PC-3 (cell line): ENCODE data around the gene ZNF473. TPM values are rescaled to one million over a fixed set of nuclear protein-coding genes. Genes with fewer than 3 reads are reported as not detected.
A peak's percentile ranks its signal among the peaks of the same experiment; 100 is the strongest.

Source experiments
- ATAC-seq: fragments of 200-7000 bp; cut with Tn5 transposase; 2 replicates; pipeline ENCODE4 v1.9.1; 2020; ENCODE audit warnings: mild to moderate bottlenecking, moderate library complexity
- BruUV-seq: library from RNA; stranded (reverse); fragments of 400-500 nt; replicated peaks from 2 replicates; lab custom pipeline; 2021; lab: Mats Ljungman, UMichigan
- CTCF ChIA-PET: fragments of 300-600 bp; sonication (Branson Sonifier 250); formaldehyde crosslinking; loops from one replicate; lab custom pipeline; 2022; ENCODE audit warnings: antibody characterized with exemption; lab: Charles Lee
- POLR2A ChIA-PET: fragments of 300-600 bp; sonication (Branson Sonifier 250); formaldehyde crosslinking; loops from one replicate; lab custom pipeline; 2022; ENCODE audit warnings: antibody characterized with exemption; ENCODE audit not compliant: unreplicated experiment; lab: Charles Lee
- DNase-seq: peaks from one replicate; pipeline ENCODE4 v3.0.0-alpha.2; 2015
- H2AFZ ChIP-seq: fragments of 300-600 bp; sonication (generic); 2 replicates; pipeline ENCODE4 v1.6.0; 2016; ENCODE audit warnings: antibody characterized with exemption, low read length
- H3F3A ChIP-seq: fragments of 300-600 bp; sonication (generic); one replicate; pipeline ENCODE4 v1.6.0; 2017; ENCODE audit warnings: antibody characterized with exemption, low read length, control low read depth, mild to moderate bottlenecking; ENCODE audit not compliant: unreplicated experiment
- H3K27ac ChIP-seq: fragments of 300-600 bp; sonication (generic); 2 replicates; pipeline ENCODE4 v1.5.1; 2016; ENCODE audit warnings: mild to moderate bottlenecking, low read length
- H3K27me3 ChIP-seq: fragments of 300-600 bp; sonication (generic); 2 replicates; pipeline ENCODE4 v1.6.1; 2016; ENCODE audit warnings: low read length, mixed read lengths
- H3K36me3 ChIP-seq: fragments of 300-600 bp; sonication (generic); 2 replicates; pipeline ENCODE4 v1.6.1; 2016; ENCODE audit warnings: low read depth, mixed run types, low read length, mixed read lengths
- H3K4me1 ChIP-seq: fragments of 300-600 bp; sonication (generic); 2 replicates; pipeline ENCODE4 v1.5.1; 2016; ENCODE audit warnings: low read length; ENCODE audit not compliant: insufficient read depth
- H3K4me2 ChIP-seq: fragments of 300-600 bp; sonication (generic); 2 replicates; pipeline ENCODE4 v1.6.0; 2016; ENCODE audit warnings: low read length
- H3K4me3 ChIP-seq: fragments of 300-600 bp; sonication (generic); 2 replicates; pipeline ENCODE4 v1.5.1; 2016; ENCODE audit warnings: mild to moderate bottlenecking, low read length, mixed read lengths
- H3K79me2 ChIP-seq: fragments of 300-600 bp; sonication (generic); 2 replicates; pipeline ENCODE4 v1.6.1; 2017; ENCODE audit warnings: low read length, mixed read lengths
- H3K9ac ChIP-seq: fragments of 300-600 bp; sonication (generic); 2 replicates; pipeline ENCODE4 v1.6.0; 2016; ENCODE audit warnings: mild to moderate bottlenecking, low read length
- H3K9me2 ChIP-seq: fragments of 300-600 bp; sonication (generic); replicated peaks from 2 replicates; pipeline ENCODE4 v1.6.1; 2016; ENCODE audit warnings: mixed run types, low read length, mixed read lengths
- H3K9me3 ChIP-seq: fragments of 300-600 bp; sonication (generic); 2 replicates; pipeline ENCODE4 v1.6.1; 2016; ENCODE audit warnings: low read length, mixed read lengths
- H4K20me1 ChIP-seq: fragments of 300-600 bp; sonication (generic); 2 replicates; pipeline ENCODE4 v1.6.1; 2016; ENCODE audit warnings: low read length, mixed read lengths
- CTCF ChIP-seq: fragments of 300-600 bp; sonication (generic); conservative IDR thresholded peaks from 2 replicates; pipeline ENCODE4 v1.5.1; 2017; ENCODE audit warnings: antibody characterized with exemption, low read depth, mild to moderate bottlenecking, low read length
- EZH2 ChIP-seq: fragments of 300-600 bp; sonication (generic); IDR thresholded peaks from one replicate; pipeline ENCODE4 v1.6.1; 2017; ENCODE audit warnings: antibody characterized with exemption, mild to moderate bottlenecking, low read length; ENCODE audit not compliant: unreplicated experiment
- EZH2phosphoT487 ChIP-seq: fragments of 300-600 bp; sonication (generic); IDR thresholded peaks from 2 replicates; pipeline ENCODE4 v1.6.1; 2018; ENCODE audit warnings: mild to moderate bottlenecking, antibody characterized with exemption, low read length, borderline replicate concordance
- intact Hi-C: fragments of 100-400 bp; cut with micrococcal nuclease; formaldehyde crosslinking; loops from 2 replicates; pipeline ENCODE4 v1.9.0; 2023
- total RNA-seq: library from RNA; depleted of rRNA; stranded (reverse); fragments of >200 nt; gene quantifications from 2 replicates; pipeline ENCODE4 v1.2.3, GENCODE V29; 2014

The ZNF473 gene
- total RNA-seq, 1 experiment from 2014 or later: 18.5 TPM

DNA sequence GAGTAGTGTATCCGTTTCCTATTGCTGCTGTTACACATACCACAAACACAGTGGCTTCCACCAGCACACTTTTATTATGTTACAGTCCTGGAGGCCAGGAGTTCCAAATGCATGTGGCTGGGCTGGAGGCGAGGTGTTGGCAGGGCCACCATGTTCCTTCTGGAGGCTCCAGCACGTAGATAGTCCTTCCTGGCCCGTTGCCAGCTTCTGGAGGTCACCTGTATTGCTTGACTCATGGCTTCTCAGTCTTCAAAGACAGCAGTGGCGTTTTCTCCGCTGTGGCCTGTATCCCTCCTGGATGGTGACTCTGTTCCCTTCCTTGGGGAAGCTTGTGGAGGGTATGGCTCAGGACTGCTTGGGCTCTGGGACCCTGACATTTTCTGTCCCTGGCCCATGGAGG lies 15.2 kb downstream of the ZNF473 start:
- TF ChIP-seq EZH2phosphoT487 (no peak), EZH2 (no peak), CTCF (no peak)
- Histone ChIP-seq H3K4me3 (no peak overlapping the region), H3K4me2 (no peak overlapping the region), H2AFZ (no peak overlapping the region), H3K4me1 (no peaks in the 10 kb centered on the region), H3K9me2 (no peaks in the 10 kb centered on the region), H3K27me3 (no peaks in the 10 kb centered on the region), H3F3A (no peaks in the 10 kb centered on the region), H3K27ac (no peak overlapping the region), H3K9ac (no peak overlapping the region), H3K36me3 (peaks cover 89% of the 10 kb centered on the region), H3K79me2 (peaks cover 11% of the 10 kb centered on the region; the same call in 1 of the 2 replicates), H4K20me1 (no peaks in the 10 kb centered on the region), H3K9me3 (peaks cover 26% of the 10 kb centered on the region)
- BruUV-seq: no TSS peak
- DNase-seq (no peak), ATAC-seq (no peak)
- intact Hi-C loops: no loop called here
- ChIA-PET POLR2A (no interaction called here), CTCF (no interaction called here)

DNA sequence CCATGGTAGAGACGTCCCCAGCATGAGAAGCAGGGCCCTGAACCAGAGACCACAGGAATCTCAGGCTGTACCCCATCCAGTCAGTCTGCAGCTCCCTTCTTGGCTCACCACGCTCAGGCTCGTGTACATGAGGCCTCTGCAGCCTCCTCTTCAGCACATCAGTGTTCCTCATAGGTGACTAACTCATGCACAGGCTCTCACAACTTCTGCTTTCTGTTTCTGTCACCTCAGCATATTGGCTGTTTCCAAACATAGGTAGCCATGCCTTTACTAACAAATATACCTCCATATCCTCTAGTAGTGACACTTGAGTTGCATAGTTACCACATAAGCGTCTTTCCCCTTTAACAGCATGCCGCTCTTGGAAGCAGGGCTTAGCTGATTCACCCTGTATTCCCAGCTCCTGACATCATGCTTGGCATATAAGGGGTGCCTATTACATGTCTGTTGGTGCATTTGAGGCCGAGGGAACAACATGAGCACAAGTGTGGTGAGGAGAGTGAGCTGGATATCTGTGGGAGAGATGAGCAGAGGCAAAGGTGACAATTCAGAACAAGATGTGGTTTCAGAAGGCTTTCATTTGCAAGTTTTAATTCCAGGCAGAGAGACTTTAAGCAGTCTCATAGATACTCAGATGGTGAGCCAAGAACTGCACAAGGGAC lies 16.7 kb downstream of the ZNF473 start:
- no peak overlapping the region for H3K4me3 ChIP-seq
- ChIA-PET CTCF (no interaction called here), POLR2A (no interaction called here)
- no peaks in the 10 kb centered on the region for H3K9me2 ChIP-seq
- TF ChIP-seq EZH2: no peak
- TF ChIP-seq CTCF: no peak
- TF ChIP-seq EZH2phosphoT487: no peak
- no peaks in the 10 kb centered on the region for H4K20me1 ChIP-seq
- BruUV-seq: no TSS peak
- H3K4me2 ChIP-seq: no peak overlapping the region
- no peak overlapping the region for H3K9ac ChIP-seq
- intact Hi-C loops: no loop called here
- H3K79me2 ChIP-seq: peaks cover under 1% of the 10 kb centered on the region; the same call in 1 of the 2 replicates
- H3K4me1 ChIP-seq: no peaks in the 10 kb centered on the region
- H2AFZ ChIP-seq: no peak overlapping the region
- H3K27me3 ChIP-seq: no peaks in the 10 kb centered on the region
- ATAC-seq (no peak), DNase-seq (no peak)
- H3K36me3 ChIP-seq: peaks cover 93% of the 10 kb centered on the region
- no peaks in the 10 kb centered on the region for H3F3A ChIP-seq
- H3K27ac ChIP-seq: no peak overlapping the region
- H3K9me3 ChIP-seq: peaks cover 36% of the 10 kb centered on the region

DNA sequence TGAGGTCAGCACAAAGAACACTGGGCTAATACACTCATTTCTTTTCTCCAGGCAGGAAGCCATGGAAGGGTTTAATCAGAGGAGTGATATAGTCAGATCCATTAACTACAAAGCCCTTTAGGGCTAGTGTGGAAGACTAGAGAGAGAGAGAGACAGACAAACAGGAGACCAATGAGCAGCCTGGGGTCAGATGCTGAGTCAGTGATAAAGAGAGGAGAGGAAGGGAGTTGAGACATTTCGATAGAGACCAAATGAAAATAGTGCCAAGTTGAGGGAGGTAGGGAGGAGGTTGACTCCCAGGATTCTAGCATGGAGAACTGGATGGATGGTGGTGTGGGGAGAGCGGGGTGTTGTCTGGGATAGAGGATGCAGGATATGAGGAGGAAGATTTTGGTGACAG lies 18.2 kb downstream of the ZNF473 start:
- peaks cover 91% of the 10 kb centered on the region for H3K36me3 ChIP-seq
- ATAC-seq (no peak), DNase-seq (no peak)
- ChIA-PET CTCF (no interaction called here), POLR2A (no interaction called here)
- TF ChIP-seq EZH2: no peak
- no peak for TF ChIP-seq CTCF
- no peak for TF ChIP-seq EZH2phosphoT487
- no peaks in the 10 kb centered on the region for H3K9me2 ChIP-seq
- no peaks in the 10 kb centered on the region for H3K79me2 ChIP-seq
- intact Hi-C loops: no loop called here
- no peak overlapping the region for H2AFZ ChIP-seq
- no peaks in the 10 kb centered on the region for H3F3A ChIP-seq
- no peaks in the 10 kb centered on the region for H3K27me3 ChIP-seq
- H3K4me2 ChIP-seq: no peak overlapping the region
- H3K27ac ChIP-seq: no peak overlapping the region
- H4K20me1 ChIP-seq: no peaks in the 10 kb centered on the region
- H3K9ac ChIP-seq: no peak overlapping the region
- H3K4me3 ChIP-seq: peak overlapping the region; percentile 1; the same call in 1 of the 2 replicates
- H3K9me3 ChIP-seq: peaks cover 36% of the 10 kb centered on the region
- no TSS peak for BruUV-seq
- no peaks in the 10 kb centered on the region for H3K4me1 ChIP-seq
